Activated naive CD4-positive, alpha-beta T cell treated with anti-CD3 and anti-CD28 coated beads, Interleukin-2, amount 10 ng/mL, durations not matched to agents 7 days and 5 days (primary cell): ENCODE data around the gene CTNNBL1.
A peak's percentile ranks its signal among the peaks of the same experiment; 100 is the strongest.

Source experiments
- CTCF ChIA-PET: fragments of 350-600 bp; sonication (Branson Sonifier 250); formaldehyde crosslinking; loops from one replicate; lab custom pipeline; 2021; ENCODE audit warnings: antibody characterized with exemption; lab: Charles Lee
- DNase-seq: peaks from one replicate; pipeline ENCODE4 v3.0.0-alpha.2; 2020
- H3K27ac Mint-ChIP-seq: one replicate; pipeline ENCODE4 v1.8.0; 2021; ENCODE audit warnings: mild to moderate bottlenecking, moderate library complexity, mixed read lengths
- H3K27me3 Mint-ChIP-seq: one replicate; pipeline ENCODE4 v1.8.0; 2021; ENCODE audit warnings: mild to moderate bottlenecking, mixed read lengths
- H3K36me3 Mint-ChIP-seq: one replicate; pipeline ENCODE4 v1.8.0; 2021; ENCODE audit warnings: mixed read lengths
- H3K4me1 Mint-ChIP-seq: one replicate; pipeline ENCODE4 v1.8.0; 2021; ENCODE audit warnings: mixed read lengths
- H3K4me3 Mint-ChIP-seq: one replicate; pipeline ENCODE4 v1.8.0; 2021; ENCODE audit warnings: mild to moderate bottlenecking, moderate library complexity, mixed read lengths
- H3K9me3 Mint-ChIP-seq: one replicate; pipeline ENCODE4 v1.8.0; 2021; ENCODE audit warnings: mixed read lengths

Gene CTNNBL1

DNA sequence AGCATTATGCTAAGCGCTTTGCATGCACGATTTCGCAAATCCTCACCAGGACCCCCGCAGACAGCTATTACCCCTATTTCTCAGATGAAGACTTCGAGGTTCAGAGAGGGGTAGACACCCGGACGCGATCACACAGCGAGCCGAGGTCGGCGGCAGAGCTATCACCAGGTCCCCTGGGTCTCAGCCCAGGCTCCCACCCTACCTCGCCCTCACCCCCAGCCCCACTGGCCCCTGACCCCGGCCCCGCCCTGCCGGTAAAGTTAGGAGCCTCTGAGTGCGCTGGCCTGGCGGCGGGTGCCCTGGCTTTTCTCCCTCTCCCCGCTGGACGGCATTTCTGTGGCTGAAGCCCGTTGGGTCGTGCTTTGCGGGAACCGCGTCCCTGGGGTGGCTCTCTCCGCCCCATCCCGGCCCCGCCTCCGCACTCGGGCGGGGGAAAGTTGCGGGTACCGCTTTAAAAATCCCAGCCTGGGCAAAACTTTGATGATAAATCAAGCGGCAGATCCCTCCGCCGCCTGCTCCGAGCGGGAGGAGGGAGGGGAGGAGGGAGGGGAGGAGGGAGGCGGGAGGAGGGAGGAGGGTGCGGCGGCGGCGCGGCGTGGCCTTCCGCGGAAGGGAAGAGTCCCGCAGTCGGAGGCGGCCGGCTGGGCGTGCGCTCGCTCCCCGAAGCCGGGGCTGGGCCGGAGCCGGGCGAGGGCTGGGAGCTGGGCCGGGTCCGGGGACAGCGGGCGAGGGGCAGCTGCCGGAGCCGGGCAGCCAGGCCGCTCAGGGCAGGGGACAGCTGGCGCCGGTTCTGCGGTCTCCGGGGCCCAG is 208.9 kb downstream of the CTNNBL1 start, which contains the start of gene VSTM2L:
Gene VSTM2L (plus strand): TSS at position 624 of the 810 bp plus-strand sequence. CDS start 224 bp downstream, outside the sequence.
- no peak for DNase-seq
- Mint-ChIP-seq H3K9me3 (no peaks in the 10 kb centered on the region), H3K27me3 (peaks cover 81% of the 10 kb centered on the region), H3K27ac (no peak within 1 kb of the TSS), H3K36me3 (no peaks in the 10 kb centered on the region), H3K4me1 (peaks cover 13% of the 10 kb centered on the region), H3K4me3 (peak within 1 kb of the TSS; percentile 5)
- CTCF ChIA-PET, result interaction anchor here (0.6 to 0.9 kb wide), 3 partner anchors 13 to 454 kb away, joined by 3 to 4 read pairs (median 3); no protein-coding TSS in a partner anchor

DNA sequence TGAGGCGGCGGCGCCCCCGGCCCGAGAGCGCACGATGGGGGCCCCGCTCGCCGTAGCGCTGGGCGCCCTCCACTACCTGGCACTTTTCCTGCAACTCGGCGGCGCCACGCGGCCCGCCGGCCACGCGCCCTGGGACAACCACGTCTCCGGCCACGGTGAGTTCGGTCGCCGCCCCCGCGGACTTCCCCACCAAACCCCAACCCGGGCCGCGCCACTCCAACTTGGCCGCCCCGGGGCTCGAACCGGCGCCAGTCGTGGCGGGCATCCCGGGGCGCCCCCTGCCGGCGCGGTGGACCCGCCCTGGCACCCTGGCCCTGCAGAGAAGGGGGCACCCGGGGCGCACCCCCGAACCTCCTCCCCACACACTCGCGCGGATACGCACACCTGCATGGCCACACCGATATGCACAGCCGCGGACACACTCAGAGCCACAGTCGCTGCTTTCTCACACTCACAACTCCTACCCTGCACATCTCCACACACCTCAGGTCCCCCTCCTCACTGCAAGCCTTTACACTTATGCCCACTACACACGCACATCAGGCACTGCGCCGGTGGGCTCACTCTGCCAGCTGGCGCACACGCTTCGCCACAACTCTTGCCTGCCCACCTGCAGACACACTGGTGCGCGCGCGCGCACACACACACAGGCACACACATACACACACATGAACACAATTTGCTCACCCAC is 209.6 kb downstream of the CTNNBL1 start:
- DNase-seq, result no peak
- Mint-ChIP-seq H3K4me3 (peak overlapping the region; percentile 5), H3K9me3 (no peaks in the 10 kb centered on the region), H3K27ac (no peak overlapping the region), H3K27me3 (peaks cover 88% of the 10 kb centered on the region), H3K4me1 (peaks cover 13% of the 10 kb centered on the region), H3K36me3 (no peaks in the 10 kb centered on the region)
- CTCF ChIA-PET, result no interaction called here

DNA sequence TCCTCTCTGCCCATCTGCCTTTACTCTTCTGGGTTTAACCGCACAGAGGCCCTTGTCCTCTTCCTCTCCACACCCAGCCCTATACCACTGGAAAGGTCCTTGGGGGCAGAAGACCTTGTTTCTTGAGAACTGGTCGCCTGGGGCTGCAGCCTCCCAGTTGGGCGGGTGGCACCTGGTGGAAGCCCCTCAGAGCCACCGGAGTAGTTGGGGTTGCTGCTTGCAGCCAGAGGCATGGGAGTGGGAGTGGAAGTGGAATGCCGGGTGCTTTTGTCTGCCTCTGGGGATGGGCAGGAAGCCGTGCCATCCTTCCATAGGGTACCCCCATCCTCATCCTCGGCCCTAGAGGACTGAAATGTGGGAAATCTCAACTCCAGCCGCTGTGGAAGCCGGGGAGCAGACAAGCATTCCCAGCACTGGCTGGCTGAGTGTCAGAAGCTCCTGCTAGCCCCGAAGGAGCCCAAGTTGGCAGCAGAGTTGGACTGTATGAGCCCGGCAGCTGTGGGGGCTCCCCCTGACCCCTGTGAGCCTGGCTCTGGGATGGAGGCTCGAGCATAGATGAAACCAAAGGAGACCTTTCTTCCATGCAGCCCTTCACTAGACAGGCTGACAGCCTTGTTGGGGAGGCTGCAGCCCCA is 210.3 kb downstream of the CTNNBL1 start:
- CTCF ChIA-PET, result no interaction called here
- Mint-ChIP-seq H3K27me3 (peaks cover 89% of the 10 kb centered on the region), H3K27ac (peak overlapping the region; percentile 37)

DNA sequence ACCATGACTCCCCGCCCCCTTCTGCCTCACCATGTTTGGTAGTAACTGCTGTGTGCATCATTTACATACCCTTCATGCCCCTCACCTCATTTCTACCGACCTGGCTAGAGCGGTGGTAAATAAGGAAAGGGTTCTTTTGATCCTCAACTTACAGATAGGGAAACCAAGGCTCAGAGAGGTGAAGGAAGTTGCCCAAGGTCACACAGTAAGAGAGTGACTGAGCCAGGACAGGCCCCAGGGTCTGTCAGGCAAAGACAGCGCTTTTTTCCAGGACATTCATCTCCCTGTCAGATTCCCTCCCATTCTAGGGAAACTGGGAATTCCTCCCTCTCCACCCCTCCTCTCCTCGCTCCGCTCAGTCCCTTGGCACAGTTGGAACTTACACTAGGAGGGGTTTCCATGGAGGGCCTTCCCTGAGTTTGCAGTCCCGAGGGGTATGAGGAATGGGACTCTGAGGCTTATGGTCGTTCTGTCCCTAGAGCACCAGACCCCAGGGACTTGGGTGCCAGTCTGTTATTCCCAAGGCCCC is 211.1 kb downstream of the CTNNBL1 start:
- Mint-ChIP-seq H3K4me1 (peaks cover 13% of the 10 kb centered on the region), H3K36me3 (no peaks in the 10 kb centered on the region), H3K27ac (no peak overlapping the region), H3K9me3 (no peaks in the 10 kb centered on the region), H3K4me3 (no peak overlapping the region), H3K27me3 (peaks cover 92% of the 10 kb centered on the region)
- CTCF ChIA-PET, result no interaction called here
- no peak for DNase-seq

More for the DNA sequence above, 210.3 kb downstream of the CTNNBL1 start:
- H3K9me3 Mint-ChIP-seq, result no peaks in the 10 kb centered on the region
- DNase-seq, result no peak
- no peaks in the 10 kb centered on the region for H3K36me3 Mint-ChIP-seq
- peaks cover 13% of the 10 kb centered on the region for H3K4me1 Mint-ChIP-seq
- H3K4me3 Mint-ChIP-seq, result no peak overlapping the region

DNA sequence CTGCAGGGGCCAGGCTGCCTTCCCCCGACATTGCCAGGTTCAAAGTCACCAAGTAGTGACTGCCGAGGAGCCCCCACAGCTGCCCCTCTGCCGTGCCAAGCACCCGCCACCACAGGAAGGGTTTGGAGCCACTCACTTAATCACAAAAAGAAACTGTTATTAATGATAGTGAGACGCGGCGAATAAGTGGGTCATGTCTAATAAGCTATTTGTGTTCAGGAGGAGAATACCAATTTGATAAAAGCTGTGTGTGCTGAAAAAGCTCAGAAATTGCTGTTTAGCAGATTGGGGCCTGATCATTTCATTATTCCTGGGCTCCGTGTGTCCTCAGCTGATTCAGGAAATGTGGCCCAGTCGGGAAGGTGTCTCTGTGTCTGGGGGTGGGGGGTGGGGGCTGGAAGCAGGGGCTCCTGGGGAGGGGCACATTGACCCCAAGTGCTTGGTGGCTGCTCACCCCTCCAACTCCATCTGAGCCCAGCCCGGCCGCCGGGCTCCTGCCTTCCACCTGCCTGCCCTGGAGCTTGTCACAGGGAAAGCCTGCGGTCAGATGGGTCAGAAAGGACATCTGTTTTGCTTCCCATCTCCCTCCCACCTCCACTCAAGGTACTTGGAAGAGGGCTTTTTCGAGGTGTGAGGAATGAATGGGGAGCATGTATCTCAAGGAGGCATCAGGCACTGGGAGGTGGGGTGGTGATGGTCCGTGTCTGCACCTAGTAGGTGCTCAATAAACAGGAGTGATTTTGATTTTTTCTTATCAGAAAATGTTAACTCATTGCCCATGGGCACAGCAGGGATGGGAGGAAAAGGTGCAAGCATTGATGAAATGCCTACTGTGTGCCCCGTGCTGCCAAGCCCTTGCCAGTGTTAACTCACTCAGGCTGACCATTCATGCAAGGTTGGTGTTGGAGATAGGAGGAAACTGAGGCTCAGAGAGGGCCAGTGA is 212.1 kb downstream of the CTNNBL1 start:
- Mint-ChIP-seq H3K27me3 (peaks cover 87% of the 10 kb centered on the region), H3K27ac (no peak overlapping the region)

DNA sequence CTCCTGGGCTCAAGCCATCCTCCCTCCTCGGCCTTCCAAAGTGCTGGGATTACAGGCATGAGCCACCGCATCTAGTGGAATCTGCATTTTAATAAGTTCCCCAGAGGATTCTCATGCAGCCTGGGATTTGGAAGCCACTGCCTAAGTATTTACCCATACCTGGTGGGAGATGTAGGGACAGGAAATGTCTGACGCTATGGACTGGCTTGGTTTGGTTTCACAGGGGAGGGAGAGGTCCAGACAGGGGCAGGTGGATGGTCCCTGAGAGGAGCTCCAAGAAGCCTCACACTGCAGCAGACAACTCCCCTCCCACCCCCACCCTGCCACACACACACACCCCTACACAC is 213.5 kb downstream of the CTNNBL1 start:
- H3K9me3 Mint-ChIP-seq, result no peaks in the 10 kb centered on the region
- H3K36me3 Mint-ChIP-seq, result no peaks in the 10 kb centered on the region
- H3K27ac Mint-ChIP-seq, result no peak overlapping the region
- no peak overlapping the region for H3K4me3 Mint-ChIP-seq
- CTCF ChIA-PET, result no interaction called here
- no peak for DNase-seq
- peaks cover 87% of the 10 kb centered on the region for H3K27me3 Mint-ChIP-seq
- peaks cover 7% of the 10 kb centered on the region for H3K4me1 Mint-ChIP-seq

More for the DNA sequence above, 212.1 kb downstream of the CTNNBL1 start:
- Mint-ChIP-seq H3K4me3 (no peak overlapping the region), H3K9me3 (no peaks in the 10 kb centered on the region), H3K4me1 (peaks cover 13% of the 10 kb centered on the region), H3K36me3 (no peaks in the 10 kb centered on the region)
- DNase-seq, result no peak
- CTCF ChIA-PET, result no interaction called here

DNA sequence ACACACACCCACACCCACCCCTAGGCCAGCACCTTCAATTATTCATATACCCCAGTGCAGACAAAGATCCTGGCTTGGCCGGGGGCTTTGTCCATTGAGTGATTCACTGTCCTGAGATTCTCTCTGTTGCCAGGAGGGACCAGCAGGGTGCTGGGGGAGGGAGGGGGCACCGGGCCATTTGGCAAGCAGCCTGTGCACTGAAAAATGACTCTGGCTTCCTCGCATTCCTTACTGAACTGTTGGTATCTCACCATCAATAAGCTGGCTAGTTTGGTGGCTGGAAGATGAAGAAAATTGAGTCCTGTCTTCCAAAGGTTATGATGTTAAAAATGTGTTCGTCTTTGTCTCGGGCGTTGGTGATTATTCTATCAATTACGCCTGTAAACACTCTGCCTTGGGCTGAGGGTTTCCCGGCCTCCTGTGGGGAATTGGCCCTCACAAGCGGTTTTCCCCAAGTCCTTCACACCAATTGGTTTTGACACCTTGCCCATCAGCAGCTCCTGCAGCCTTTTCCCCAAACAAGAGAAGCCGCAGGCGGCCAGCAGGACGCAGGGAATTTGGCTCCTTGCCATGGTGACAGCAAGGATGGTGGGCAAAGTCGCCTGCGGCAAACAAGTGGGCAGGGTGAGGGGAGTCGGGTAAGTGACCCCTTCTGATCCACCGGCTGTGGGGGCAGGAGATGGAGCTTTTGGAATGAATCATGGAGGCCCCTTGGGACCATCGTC is 214.0 kb downstream of the CTNNBL1 start:
- peaks cover 87% of the 10 kb centered on the region for H3K27me3 Mint-ChIP-seq
- no peak overlapping the region for H3K27ac Mint-ChIP-seq
- peaks cover 5% of the 10 kb centered on the region for H3K4me1 Mint-ChIP-seq
- CTCF ChIA-PET, result no interaction called here
- no peaks in the 10 kb centered on the region for H3K36me3 Mint-ChIP-seq
- H3K9me3 Mint-ChIP-seq, result no peaks in the 10 kb centered on the region
- no peak for DNase-seq
- H3K4me3 Mint-ChIP-seq, result no peak overlapping the region

DNA sequence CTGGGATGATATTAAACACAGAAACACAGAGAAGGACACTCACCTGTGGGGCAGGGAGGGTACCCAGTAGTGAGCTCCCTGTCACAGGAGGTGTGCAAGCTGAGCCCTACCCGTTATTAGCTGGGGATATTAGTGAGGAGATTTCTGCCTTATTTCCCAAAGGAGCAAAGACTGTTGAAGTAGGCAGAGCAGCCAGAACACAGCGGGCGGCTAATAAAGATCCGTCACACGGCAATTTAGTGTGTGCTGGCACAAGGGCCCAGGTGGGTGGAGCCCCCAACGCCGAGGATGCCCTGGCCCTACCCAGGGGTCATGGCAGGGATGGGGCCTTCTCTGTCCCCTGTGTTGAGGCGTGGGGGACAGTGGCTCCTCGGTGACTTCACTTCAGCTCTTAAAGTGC is 217.4 kb downstream of the CTNNBL1 start:
- H3K36me3 Mint-ChIP-seq, result no peaks in the 10 kb centered on the region
- H3K4me3 Mint-ChIP-seq, result no peak overlapping the region
- CTCF ChIA-PET, result no interaction called here
- H3K27ac Mint-ChIP-seq, result no peak overlapping the region
- no peak for DNase-seq
- H3K27me3 Mint-ChIP-seq, result peaks cover 85% of the 10 kb centered on the region
- H3K9me3 Mint-ChIP-seq, result no peaks in the 10 kb centered on the region
- peaks cover 14% of the 10 kb centered on the region for H3K4me1 Mint-ChIP-seq

DNA sequence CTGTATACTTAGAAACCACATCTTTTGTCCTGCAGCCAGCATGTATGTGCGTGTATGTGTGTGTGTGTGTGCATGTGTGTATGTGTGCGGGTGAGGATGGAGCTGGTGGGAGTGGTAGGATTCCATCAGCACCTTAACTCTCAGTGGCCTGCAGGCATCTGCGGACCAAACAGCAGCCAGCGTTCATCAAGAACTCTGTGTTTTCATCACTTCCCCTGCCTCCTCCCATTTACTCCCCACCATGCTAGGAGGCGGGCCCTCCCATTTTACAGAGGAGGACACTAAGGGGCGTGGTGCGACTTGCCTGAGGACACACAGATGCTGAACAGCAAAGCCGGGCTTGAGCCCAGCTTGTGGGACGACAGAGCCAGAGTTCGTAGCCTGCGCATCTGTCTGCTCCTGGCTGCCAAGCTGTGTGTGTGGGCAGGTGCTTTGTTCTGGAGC is 218.0 kb downstream of the CTNNBL1 start:
- peaks cover 18% of the 10 kb centered on the region for H3K4me1 Mint-ChIP-seq
- H3K27me3 Mint-ChIP-seq, result peaks cover 85% of the 10 kb centered on the region
- CTCF ChIA-PET, result interaction anchor here (0.7 kb wide), 1 partner anchor 83 kb away, joined by 3 read pairs; no protein-coding TSS in a partner anchor
- no peak overlapping the region for H3K27ac Mint-ChIP-seq
- H3K9me3 Mint-ChIP-seq, result no peaks in the 10 kb centered on the region
- H3K36me3 Mint-ChIP-seq, result no peaks in the 10 kb centered on the region
- peak; percentile 40 for DNase-seq
- H3K4me3 Mint-ChIP-seq, result no peak overlapping the region

DNA sequence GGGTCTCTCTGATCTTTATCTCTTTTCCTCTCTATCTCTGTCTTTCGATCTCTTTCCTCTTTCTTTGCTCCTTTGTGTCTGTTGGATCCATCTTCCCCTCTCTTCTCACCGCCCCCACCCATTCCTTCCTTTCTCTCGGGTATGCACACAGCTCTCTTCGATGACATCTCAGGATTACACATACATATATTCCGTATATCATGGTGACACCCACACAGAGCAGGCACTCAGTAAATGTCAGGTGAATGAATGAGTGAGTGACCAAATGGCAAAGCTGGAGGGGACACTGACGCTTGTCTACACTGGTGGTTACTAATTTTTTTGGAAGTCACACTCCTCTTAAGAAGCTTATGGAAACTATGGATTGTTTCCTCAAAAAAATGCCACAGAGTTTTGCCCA is 219.0 kb downstream of the CTNNBL1 start:
- Mint-ChIP-seq H3K4me3 (no peak overlapping the region), H3K36me3 (no peaks in the 10 kb centered on the region), H3K27me3 (peaks cover 85% of the 10 kb centered on the region), H3K27ac (no peak overlapping the region), H3K9me3 (no peaks in the 10 kb centered on the region), H3K4me1 (peaks cover 18% of the 10 kb centered on the region)
- no peak for DNase-seq
- CTCF ChIA-PET, result no interaction called here

DNA sequence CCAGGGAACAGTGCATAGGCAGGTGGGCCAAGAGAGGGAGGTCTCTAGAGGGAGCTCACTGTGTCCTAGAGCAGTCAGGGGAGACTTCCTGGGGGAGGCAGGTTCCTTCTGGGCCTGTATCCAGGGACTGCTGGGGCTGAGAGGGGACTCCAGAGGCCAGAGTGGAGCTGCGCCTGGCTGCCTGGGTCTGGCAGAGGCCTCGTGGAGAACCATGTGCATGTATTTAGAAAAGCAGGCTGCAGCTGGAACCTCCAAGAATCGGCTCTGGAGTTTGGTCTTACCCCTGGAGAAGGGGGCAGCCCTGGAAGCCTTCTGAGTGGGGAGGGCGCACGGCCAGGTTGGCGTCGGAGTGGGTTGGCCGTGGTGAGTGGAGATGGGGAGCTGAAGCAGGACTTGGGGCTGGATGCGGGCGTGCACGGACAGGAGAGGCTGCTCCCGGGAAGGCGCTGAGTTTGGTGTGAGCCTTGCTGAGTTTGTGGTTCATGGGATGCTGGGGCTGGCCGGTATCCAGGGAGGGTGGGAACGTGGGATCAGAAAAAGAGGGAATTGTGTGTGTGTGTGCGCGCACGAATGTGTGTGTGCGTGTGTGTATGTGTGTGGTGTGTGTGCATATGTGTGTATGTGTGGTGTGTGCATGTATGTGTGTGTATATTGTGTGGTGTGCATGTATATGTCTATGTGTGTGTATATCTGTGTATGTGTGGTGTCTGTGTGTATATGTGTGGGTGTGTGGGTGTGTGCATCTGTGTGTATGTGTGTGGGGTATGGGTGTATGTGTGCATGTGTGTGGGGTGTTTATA is 219.9 kb downstream of the CTNNBL1 start:
- CTCF ChIA-PET, result interaction anchor here (0.9 kb wide), 1 partner anchor 65 kb away, joined by 5 read pairs; no protein-coding TSS in a partner anchor
- Mint-ChIP-seq H3K4me1 (peaks cover 18% of the 10 kb centered on the region), H3K27me3 (peaks cover 86% of the 10 kb centered on the region), H3K27ac (no peak overlapping the region), H3K36me3 (no peaks in the 10 kb centered on the region), H3K9me3 (no peaks in the 10 kb centered on the region), H3K4me3 (no peak overlapping the region)
- DNase-seq, result no peak

DNA sequence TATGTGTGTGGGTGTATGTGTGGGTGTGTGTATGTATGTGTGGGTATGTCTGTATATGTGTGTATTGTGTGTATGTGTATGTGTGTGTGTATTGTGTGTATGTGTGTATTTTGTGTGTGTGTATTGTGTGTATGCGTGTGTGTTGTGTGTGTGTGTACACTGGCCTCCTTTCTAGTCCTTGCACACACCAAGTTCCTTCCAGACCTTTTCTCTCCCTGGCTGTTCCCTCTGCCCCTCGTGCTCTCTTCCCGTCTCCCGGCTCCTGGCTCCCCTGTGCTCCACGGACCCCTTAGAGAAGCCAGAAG is 220.5 kb downstream of the CTNNBL1 start:
- Mint-ChIP-seq H3K27ac (no peak overlapping the region), H3K4me1 (peaks cover 18% of the 10 kb centered on the region), H3K36me3 (no peaks in the 10 kb centered on the region), H3K27me3 (peaks cover 86% of the 10 kb centered on the region), H3K4me3 (no peak overlapping the region), H3K9me3 (no peaks in the 10 kb centered on the region)
- DNase-seq, result no peak
- CTCF ChIA-PET, result interaction anchor here (0.9 to 1.5 kb wide), 2 partner anchors 65 to 78 kb away, joined by 5 read pairs; no protein-coding TSS in a partner anchor
